Spleen (tissue), 11 donors: ENCODE measurements around the gene ATG10. TPM values are rescaled to one million over a fixed set of nuclear protein-coding genes. Genes with fewer than 3 reads are reported as not detected.
"Not testable (repeated sequence)": the region's sequence is repeated elsewhere in the genome, so short reads cannot be mapped to it uniquely, and the experiment has no call there.

Source experiments
- DNase-seq: peaks from one replicate; pipeline ENCODE4 v3.0.0-alpha.2; 2020
- H3K27ac ChIP-seq, 8 donors: fragments of 200-600 bp; sonication (generic) in 7 of 8; 1 replicate in 4 of 8; 2 replicates in 4 of 8; pipeline versions ENCODE4 v1.5.0 to v1.8.0; 2016 to 2021; ENCODE audit warnings: inconsistent platforms in 4 of 8, mild to moderate bottlenecking in 4 of 8, moderate library complexity in 1 of 8
- H3K27me3 ChIP-seq, 7 donors: fragments of 200-600 bp; sonication (generic) in 6 of 7; replicated peaks in 1 of 7; 1 replicate in 4 of 7; 2 replicates in 3 of 7; pipeline versions ENCODE4 v1.5.0 to v1.8.0; 2016 to 2021; ENCODE audit warnings: inconsistent platforms in 3 of 7, mild to moderate bottlenecking in 1 of 7
- H3K36me3 ChIP-seq, 6 donors: fragments of 200-600 bp; sonication (generic) in 5 of 6; 1 replicate in 4 of 6; 2 replicates in 2 of 6; pipeline versions ENCODE4 v1.5.0 to v1.8.0; 2016 to 2021; ENCODE audit warnings: inconsistent platforms in 2 of 6
- H3K4me1 ChIP-seq, 6 donors: fragments of 200-600 bp; sonication (generic) in 5 of 6; 1 replicate in 3 of 6; 2 replicates in 3 of 6; pipeline versions ENCODE4 v1.5.0 to v1.8.0; 2016 to 2021; ENCODE audit warnings: inconsistent platforms in 3 of 6
- H3K4me3 ChIP-seq, 8 donors: fragments of 200-600 bp; sonication (generic) in 7 of 8; 1 replicate in 4 of 8; 2 replicates in 4 of 8; pipeline versions ENCODE4 v1.5.0 to v1.8.0; 2016 to 2021; ENCODE audit warnings: inconsistent platforms in 4 of 8, mild to moderate bottlenecking in 4 of 8, moderate library complexity in 2 of 8
- H3K9me3 ChIP-seq, 8 donors: fragments of 200-600 bp; sonication (generic) in 7 of 8; 1 replicate in 4 of 8; 2 replicates in 4 of 8; pipeline versions ENCODE4 v1.5.0 to v1.8.0; 2016 to 2021; ENCODE audit warnings: inconsistent platforms in 4 of 8
- CTCF ChIP-seq, 11 experiments: fragments of 200-600 bp in 7 of 11; fragments of 450-650 bp in 4 of 11; sonication (generic) in 4 of 11; IDR thresholded peaks in 8 of 11; conservative IDR thresholded peaks in 3 of 11; 1 replicate in 7 of 11; 2 replicates in 4 of 11; pipeline versions ENCODE4 v1.4.0 to v1.8.0; 2016 to 2021; ENCODE audit warnings: antibody characterized with exemption in 11 of 11, inconsistent platforms in 4 of 11, mild to moderate bottlenecking in 1 of 11
- POLR2A ChIP-seq, 3 donors: fragments of 450-650 bp; IDR thresholded peaks; one replicate each; pipeline ENCODE4 v1.5.1; 2017; ENCODE audit warnings: antibody characterized with exemption in 3 of 3, mild to moderate bottlenecking in 1 of 3
- POLR2AphosphoS5 ChIP-seq, 3 donors: sonication (generic); formaldehyde crosslinking; IDR thresholded peaks; one replicate each; pipeline ENCODE4 v1.5.1; 2017; ENCODE audit warnings: antibody characterized with exemption in 3 of 3
- WGBS, 5 donors: extraction: QIAGEN DNeasy Blood & Tissue Kit in 3 of 5; methylation state at CpG; one replicate each; pipeline versions ENCODE4 v1.1.5 to v1.1.7; 2013 to 2018; 5-methylcytosine and 5-hydroxymethylcytosine counted together
- intact Hi-C: fragments of 100-400 bp; cut with DNase I; formaldehyde crosslinking; loops from one replicate; pipeline ENCODE4 v1.15.0; 2023; ENCODE audit warnings: low total_unique reads
- polyA plus RNA-seq, 3 donors: library from polyadenylated mRNA; stranded (reverse); fragments of 200-250 nt; gene quantifications; one replicate each; pipeline ENCODE4 v1.2.1, GENCODE V29; 2013
- total RNA-seq, 7 donors: library from RNA; depleted of rRNA in 3 of 7; stranded (reverse); fragments of >200 nt in 3 of 7; fragmentation: NEBNext Ultra II Directional in 4 of 7; extraction: Animal tissue kit (Norgen Biotek cat#: 25700) in 4 of 7; gene quantifications; one replicate each; pipeline versions ENCODE4 v1.1.0 to v1.2.1, GENCODE V29; 2016 to 2021
- donor health status: healthy with polysubstance abuse.
- donor health status: DM: no; HTN: no; CAD: no; lungs with moderate emphysema.
- donor health status: DM: no; HTN: no; CAD: no.
- donor health status: Bipolar disorder and iron deficiency.
- donor health status: healthy.
- donor health status: DM: no; HTN: no; CAD: no.
- donor health status: DM: yes; HTN: yes; CAD: no.

Gene ATG10
- total and polyA plus RNA-seq, 10 donors = 1.7 to 9.1 (median 5.0) TPM

DNA sequence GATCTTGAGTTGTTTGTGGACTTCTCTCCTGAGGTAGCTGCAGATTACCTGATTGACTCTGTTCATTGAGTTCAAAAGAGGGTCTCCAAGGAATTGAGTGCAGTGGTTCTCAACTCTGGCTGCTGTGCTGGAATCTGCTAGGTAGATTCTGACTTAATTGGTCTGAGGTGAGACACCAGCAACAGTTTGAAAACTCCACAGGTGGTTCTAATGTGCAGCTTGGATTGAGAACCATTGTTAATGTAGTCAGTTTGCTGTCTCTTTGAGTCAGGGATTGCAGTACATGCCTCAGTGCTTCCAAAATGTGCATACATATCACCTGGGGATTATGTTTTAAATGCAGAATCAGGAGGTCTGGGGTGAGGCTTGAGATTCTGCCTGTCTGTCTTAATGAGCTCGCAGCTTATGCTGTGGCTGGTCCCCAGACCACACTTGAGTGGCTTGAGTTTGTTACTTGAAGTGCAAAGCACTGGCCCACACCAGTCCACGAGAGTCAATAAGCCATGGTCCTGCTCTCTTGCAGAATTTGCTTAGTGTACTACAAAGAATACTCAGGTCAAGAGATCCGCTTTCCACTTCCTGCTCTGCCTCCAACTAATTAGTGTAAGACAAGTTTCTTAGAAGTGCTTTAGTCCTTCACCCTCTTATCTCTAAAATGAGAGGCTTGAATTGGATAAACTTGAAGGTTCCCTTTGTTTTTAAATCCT, 82.3 kb downstream of the ATG10 start:
- 76 to 87% (median 86%) methylated on average over 3 of the region's 3 CpGs for WGBS, 5 donors
- Histone ChIP-seq H3K9me3 (no peaks in the 10 kb centered on the region), H3K4me1 (no peaks in the 10 kb centered on the region), H3K27ac (no peak overlapping the region), H3K27me3 (no peaks in the 10 kb centered on the region), H3K4me3 (no peak overlapping the region), H3K36me3 (no peaks in the 10 kb centered on the region)
- intact Hi-C loops = no loop called here
- TF ChIP-seq CTCF (IDR thresholded peaks at IDR 0.05 in 8 of 11, conservative IDR thresholded peaks at IDR 0.05 in 3 of 11) (no peak), POLR2AphosphoS5 (IDR thresholded peaks at IDR 0.05) (no peak), POLR2A (IDR thresholded peaks at IDR 0.05) (no peak)
- DNase-seq = no peak

GRCh38 chr5:82057051-82057450, 85.2 kb downstream of the ATG10 start:
- Histone ChIP-seq H3K9me3 (no peaks in the 10 kb centered on the region), H3K4me3 (no peak overlapping the region), H3K27ac (no peak overlapping the region), H3K27me3 (no peaks in the 10 kb centered on the region), H3K4me1 (no peaks in the 10 kb centered on the region), H3K36me3 (no peaks in the 10 kb centered on the region)
- DNase-seq = no peak
- TF ChIP-seq POLR2A (IDR thresholded peaks at IDR 0.05) = no peak
- intact Hi-C loops = no loop called here

DNA sequence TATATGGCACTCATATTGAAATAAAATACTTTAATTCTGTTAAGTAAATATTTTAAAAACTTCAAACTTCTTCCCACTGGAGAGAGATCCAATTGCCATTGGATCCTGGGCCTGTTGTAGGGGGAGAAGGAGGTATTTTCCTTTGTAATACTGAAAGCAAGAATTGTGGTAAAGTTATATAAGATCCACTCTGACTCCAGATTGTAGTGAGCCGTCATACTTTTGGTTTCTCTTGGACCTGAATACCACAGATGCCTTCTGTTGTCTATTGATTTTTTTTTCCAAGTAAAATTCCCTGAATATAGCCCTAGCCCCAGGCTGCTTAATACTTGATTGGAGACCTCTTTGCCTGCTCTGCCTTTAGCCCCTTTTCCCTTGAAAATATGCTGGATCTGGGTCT, 86.9 kb downstream of the ATG10 start:
- intact Hi-C loops = no loop called here
- no peak for DNase-seq
- H3K27ac ChIP-seq = no peak overlapping the region
- no peak overlapping the region for H3K4me3 ChIP-seq
- no peaks in the 10 kb centered on the region for H3K4me1 ChIP-seq
- no peaks in the 10 kb centered on the region for H3K9me3 ChIP-seq
- 49 to 54% (median 52%) methylated on average over 1 of the region's 1 CpG for WGBS, 5 donors
- H3K36me3 ChIP-seq = no peaks in the 10 kb centered on the region
- no peak for TF ChIP-seq CTCF (IDR thresholded peaks at IDR 0.05 in 8 of 11, conservative IDR thresholded peaks at IDR 0.05 in 3 of 11)
- TF ChIP-seq POLR2AphosphoS5 (IDR thresholded peaks at IDR 0.05) = no peak
- TF ChIP-seq POLR2A (IDR thresholded peaks at IDR 0.05) = no peak
- no peaks in the 10 kb centered on the region for H3K27me3 ChIP-seq

GRCh38 chr5:82066791-82067190, 95.0 kb downstream of the ATG10 start:
- DNase-seq = no peak
- no peaks in the 10 kb centered on the region for H3K36me3 ChIP-seq
- intact Hi-C loops = no loop called here
- no peaks in the 10 kb centered on the region for H3K27me3 ChIP-seq
- H3K9me3 ChIP-seq = peaks cover 0 to 4% (median 0%) of the 10 kb centered on the region in 8 donors
- H3K4me1 ChIP-seq = peaks cover 0 to 11% (median 0%) of the 10 kb centered on the region in 6 donors
- H3K27ac ChIP-seq = no peak overlapping the region
- no peak overlapping the region for H3K4me3 ChIP-seq
- TF ChIP-seq POLR2AphosphoS5 (IDR thresholded peaks at IDR 0.05) (no peak), CTCF (IDR thresholded peaks at IDR 0.05 in 8 of 11, conservative IDR thresholded peaks at IDR 0.05 in 3 of 11) (no peak), POLR2A (IDR thresholded peaks at IDR 0.05) (no peak)

DNA sequence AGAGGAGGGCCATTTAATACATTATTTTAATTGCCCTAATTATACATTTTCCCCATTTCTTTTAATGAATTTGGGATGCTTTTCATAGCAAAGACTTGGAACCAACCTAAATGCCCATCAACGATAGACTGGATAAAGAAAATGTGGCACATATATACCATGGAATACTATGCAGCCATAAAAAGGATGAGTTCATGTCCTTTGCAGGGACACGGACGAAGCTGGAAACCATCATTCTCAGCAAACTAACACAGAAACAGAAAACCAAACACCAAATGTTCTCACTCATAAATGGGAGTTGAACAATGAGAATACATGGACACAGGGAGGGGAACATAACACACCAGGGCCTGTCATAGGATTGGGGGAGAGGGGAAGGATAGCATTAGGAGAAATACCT, 96.2 kb downstream of the ATG10 start:
- H3K4me3 ChIP-seq, DNase-seq, H3K27ac ChIP-seq, H3K9me3 ChIP-seq, H3K36me3 ChIP-seq, H3K27me3 ChIP-seq, intact Hi-C loops: not testable (repeated sequence)
- 87 to 98% (median 97%) methylated on average over 3 of the region's 3 CpGs for WGBS, 5 donors
- H3K4me1 ChIP-seq = peaks cover 0 to 11% (median 0%) of the 10 kb centered on the region in 6 donors
